Spinal cord (tissue), 10 donors: ENCODE results near the gene PXYLP1. TPM values are rescaled to one million over a fixed set of nuclear protein-coding genes. Genes with fewer than 3 reads are reported as not detected.

Experiments used
- DNase-seq, 6 donors: peaks; one replicate each; pipeline versions ENCODE4 v3.0.0 to v3.0.0-alpha.2; 2013 to 2015; ENCODE audit warnings: low spot score in 6 of 6, low read depth in 4 of 6
- H3K27ac ChIP-seq: one replicate; pipeline ENCODE4 v1.5.1; 2013; ENCODE audit warnings: low read depth, low read length, control low read depth
- H3K27me3 ChIP-seq: one replicate; pipeline ENCODE4 v1.6.1; 2013; ENCODE audit warnings: low read length; ENCODE audit not compliant: control insufficient read depth, insufficient read depth
- H3K36me3 ChIP-seq: one replicate; pipeline ENCODE4 v1.6.1; 2013; ENCODE audit warnings: low read length; ENCODE audit not compliant: control insufficient read depth, insufficient read depth
- H3K4me1 ChIP-seq: one replicate; pipeline ENCODE4 v1.6.1; 2013; ENCODE audit warnings: low read length; ENCODE audit not compliant: control insufficient read depth, insufficient read depth
- H3K4me3 ChIP-seq: one replicate; pipeline ENCODE4 v1.5.1; 2013; ENCODE audit warnings: low read depth, low read length, control low read depth
- H3K9me3 ChIP-seq: one replicate; pipeline ENCODE4 v1.6.1; 2013; ENCODE audit warnings: low read length; ENCODE audit not compliant: control insufficient read depth, insufficient read depth
- WGBS: methylation state at CpG from one replicate; pipeline ENCODE4 v1.1.5; 2013; ENCODE audit warnings: missing lambda C conversion rate; ENCODE audit not compliant: insufficient coverage; 5-methylcytosine and 5-hydroxymethylcytosine counted together
- polyA plus RNA-seq, 2 donors: library from polyadenylated mRNA; unstranded; fragments of 120-200 nt; gene quantifications; one replicate each; pipeline ENCODE4 v1.2.1, GENCODE V29; 2013; ENCODE audit not compliant: insufficient read length in 2 of 2
- total RNA-seq, 2 donors: library from RNA; depleted of rRNA in 1 of 2; stranded (reverse); fragments of 120-200 nt in 1 of 2; fragments of >200 nt in 1 of 2; gene quantifications; one replicate each; pipeline versions ENCODE4 v1.2.3 to v1.2.4, GENCODE V29; 2013 to 2014
- donor health status: healthy.

Gene PXYLP1
- total and polyA plus RNA-seq, 4 donors, result 33.2 to 48.6 (median 42.1) TPM

DNA sequence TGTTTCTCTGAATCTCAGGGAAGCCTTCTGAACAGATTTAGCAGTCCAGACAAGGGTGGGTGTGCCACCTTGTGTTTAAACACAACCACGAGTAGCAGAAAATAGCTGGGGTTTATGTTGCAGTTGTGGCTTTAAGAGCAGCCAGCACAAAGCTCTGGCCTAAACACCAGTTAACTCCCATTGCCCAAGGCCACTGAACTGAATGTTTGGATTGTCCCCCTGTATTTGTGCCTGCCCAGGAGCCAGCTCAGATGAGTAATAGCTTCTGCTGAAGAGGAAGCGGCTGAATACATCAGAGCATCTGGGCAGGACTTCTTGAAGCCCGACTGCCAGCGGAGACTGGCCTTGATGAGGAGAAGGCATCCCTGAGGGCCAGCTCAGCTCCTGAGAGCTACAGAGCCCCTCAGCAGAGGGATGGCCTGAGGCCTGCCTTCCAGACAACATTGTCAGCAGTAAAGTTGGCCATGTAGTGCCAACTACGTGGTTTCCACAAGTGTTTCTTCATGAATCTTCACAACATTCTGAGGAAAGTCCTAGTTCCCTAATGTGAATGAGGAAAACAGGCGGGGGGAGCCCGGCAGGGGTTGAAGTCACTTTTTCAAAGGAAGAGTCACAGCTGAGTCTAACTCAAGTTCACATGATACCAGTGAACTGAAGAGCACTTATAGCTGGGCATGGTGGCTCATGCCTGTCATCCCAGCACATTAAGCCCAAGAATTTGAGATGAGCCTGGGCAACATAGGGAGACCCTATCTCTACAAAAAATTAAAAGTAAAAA is 70.9 kb downstream of the PXYLP1 start:
- Histone ChIP-seq H3K27me3 (no peaks in the 10 kb centered on the region), H3K4me3 (no peak overlapping the region), H3K9me3 (no peaks in the 10 kb centered on the region), H3K27ac (no peak overlapping the region), H3K36me3 (peaks cover 2% of the 10 kb centered on the region), H3K4me1 (peaks cover 8% of the 10 kb centered on the region)
- DNase-seq, result peak in 1 of 6 donors; percentile 23
- 85% methylated on average over 6 of the region's 7 CpGs for WGBS

DNA sequence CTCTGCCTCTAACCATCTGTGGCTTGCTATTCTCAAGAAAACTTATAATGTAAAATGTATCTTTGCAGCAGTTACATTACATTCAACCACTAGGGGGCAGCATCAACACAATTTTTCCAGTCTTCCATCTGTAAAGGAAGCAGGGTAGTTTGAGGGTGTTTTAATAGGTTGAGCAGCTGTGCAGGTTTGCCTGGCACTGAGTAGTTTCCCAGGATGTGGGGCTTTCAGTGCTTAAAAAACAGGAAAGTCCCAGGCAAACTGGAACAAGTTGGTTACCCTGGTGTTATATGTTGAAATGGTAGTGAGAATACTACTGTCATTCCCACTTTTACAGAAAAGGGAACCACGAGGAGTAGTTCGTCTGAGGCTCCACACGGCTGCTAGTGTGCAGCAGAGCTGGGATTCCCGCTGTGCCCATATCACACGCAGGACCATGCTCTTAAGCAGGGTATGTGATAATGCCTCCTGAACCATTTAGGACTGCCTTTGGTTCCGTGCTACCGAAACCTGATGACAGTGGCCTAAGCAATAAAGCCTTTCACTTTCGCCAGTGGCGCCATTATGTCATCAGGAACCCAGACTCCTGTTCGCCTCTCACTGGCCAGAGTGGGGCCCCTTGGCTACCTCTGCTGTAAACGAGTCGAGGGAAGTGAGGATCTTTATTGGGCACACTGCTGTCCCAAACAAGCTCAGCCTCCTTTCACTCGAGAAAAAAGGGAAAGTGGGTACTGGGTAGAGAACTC is 72.0 kb downstream of the PXYLP1 start:
- Histone ChIP-seq H3K36me3 (peaks cover 2% of the 10 kb centered on the region), H3K27me3 (no peaks in the 10 kb centered on the region), H3K4me1 (peaks cover 8% of the 10 kb centered on the region), H3K27ac (no peak overlapping the region), H3K4me3 (no peak overlapping the region), H3K9me3 (no peaks in the 10 kb centered on the region)
- WGBS, result 79% methylated on average over 12 of the region's 13 CpGs
- peak in 5 of 6 donors; percentile 69 to 96 (median 79) for DNase-seq

DNA sequence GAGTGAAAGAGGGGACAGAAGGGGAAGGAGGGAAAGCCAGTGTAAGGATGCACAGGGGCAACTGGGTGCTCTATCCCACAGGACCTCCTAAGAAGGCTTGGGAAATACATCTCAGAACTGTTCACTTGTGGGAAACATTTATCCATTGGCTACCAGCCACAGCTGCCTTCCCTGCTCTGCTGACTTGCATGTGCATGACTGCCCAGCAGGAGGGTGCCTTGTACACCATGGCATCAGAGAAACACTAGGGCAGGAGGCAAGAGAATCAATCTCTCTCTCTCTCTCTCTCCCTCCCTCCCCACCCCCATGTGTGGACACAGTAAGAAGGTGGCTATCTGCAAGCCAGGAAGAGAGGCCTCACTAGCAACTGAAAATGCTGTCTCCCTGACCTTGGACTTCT is 73.8 kb downstream of the PXYLP1 start:
- DNase-seq, result no peak

DNA sequence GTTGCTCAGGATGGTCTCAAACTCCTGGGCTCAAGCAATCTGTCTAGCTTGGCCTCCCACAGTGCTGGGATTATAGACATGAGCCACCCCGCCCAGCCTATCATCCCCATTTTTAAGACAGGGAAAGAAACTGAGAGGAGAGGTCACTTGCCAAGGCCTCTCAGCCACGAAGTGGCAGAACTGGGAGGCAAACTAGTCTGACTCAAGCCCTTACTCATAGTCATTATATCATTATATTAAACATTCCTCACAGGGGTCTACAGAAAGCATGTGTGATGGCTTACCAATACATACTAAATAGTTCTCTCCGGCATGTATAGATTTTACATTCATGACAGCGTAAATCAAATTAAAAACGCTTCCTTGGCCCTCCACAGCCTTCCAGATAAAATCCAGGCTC is 74.7 kb downstream of the PXYLP1 start:
- H3K27me3 ChIP-seq, result no peaks in the 10 kb centered on the region
- no peak overlapping the region for H3K4me3 ChIP-seq
- DNase-seq, result no peak
- peaks cover 14% of the 10 kb centered on the region for H3K4me1 ChIP-seq
- H3K9me3 ChIP-seq, result no peaks in the 10 kb centered on the region
- H3K36me3 ChIP-seq, result peaks cover 2% of the 10 kb centered on the region
- WGBS, result no CpG with 5 or more reads among the region's 5 CpGs
- H3K27ac ChIP-seq, result no peak overlapping the region

More for the DNA sequence above, 73.8 kb downstream of the PXYLP1 start:
- no peak overlapping the region for H3K4me3 ChIP-seq
- no peaks in the 10 kb centered on the region for H3K27me3 ChIP-seq
- H3K9me3 ChIP-seq, result no peaks in the 10 kb centered on the region
- H3K36me3 ChIP-seq, result peaks cover 2% of the 10 kb centered on the region
- H3K27ac ChIP-seq, result no peak overlapping the region
- peaks cover 8% of the 10 kb centered on the region for H3K4me1 ChIP-seq

DNA sequence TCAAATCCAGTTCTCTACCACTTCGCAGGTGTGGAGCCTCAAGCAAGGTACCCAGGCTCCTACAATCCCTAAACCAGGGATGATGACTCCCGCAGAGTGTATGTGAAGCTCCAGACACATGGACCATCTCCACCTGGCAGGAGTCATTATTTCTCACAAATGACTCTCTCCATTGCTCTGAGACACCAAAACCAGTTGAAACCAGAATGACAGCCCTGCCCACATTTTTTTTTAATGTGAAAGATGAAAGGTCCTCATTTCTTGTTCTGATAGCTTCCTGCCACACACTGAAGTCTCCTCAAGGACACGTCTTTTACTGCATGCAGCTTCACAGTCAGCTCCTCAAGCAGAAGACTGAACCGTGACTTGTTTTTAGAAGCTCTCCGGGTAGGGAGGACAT is 75.3 kb downstream of the PXYLP1 start:
- H3K4me1 ChIP-seq, result peaks cover 16% of the 10 kb centered on the region
- H3K27ac ChIP-seq, result no peak overlapping the region
- no peak for DNase-seq
- no peaks in the 10 kb centered on the region for H3K27me3 ChIP-seq
- 90% methylated on average over 3 of the region's 5 CpGs for WGBS
- no peak overlapping the region for H3K4me3 ChIP-seq
- H3K9me3 ChIP-seq, result no peaks in the 10 kb centered on the region
- peaks cover 2% of the 10 kb centered on the region for H3K36me3 ChIP-seq

DNA sequence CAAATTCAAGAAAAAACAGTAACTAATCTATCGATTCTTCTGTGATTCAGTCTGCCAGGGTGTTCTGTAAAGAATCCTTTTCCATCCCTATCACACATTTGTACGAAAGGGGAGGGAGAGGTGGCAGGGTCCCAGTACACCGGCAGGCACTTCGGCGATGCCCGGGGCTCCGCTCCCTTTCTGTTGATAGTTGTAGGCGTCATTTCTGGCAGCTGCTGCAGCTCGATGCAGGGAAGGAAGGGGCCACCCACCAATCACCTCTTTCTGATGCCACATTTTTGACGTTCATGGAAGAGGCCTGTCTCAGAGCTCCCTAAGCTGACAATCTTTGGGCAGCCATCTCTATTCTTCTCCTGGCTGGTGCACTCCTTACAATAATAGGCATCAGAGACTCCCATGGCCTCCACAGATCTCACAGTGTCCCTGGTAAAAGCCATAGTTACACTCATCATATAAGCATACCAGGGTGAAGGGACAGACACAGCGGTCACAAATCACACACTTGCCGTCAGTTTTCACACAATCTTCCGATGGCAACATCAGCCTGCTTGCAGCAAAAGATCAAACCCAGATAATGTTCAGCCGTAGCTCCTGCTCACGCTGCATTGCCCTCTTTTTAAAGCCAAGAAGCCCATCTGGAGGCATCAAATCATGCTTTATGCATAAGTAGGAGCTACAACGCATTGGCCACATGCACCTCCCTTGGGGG is 75.9 kb downstream of the PXYLP1 start:
- WGBS, result 80% methylated on average over 12 of the region's 16 CpGs
- no peak overlapping the region for H3K27ac ChIP-seq
- no peaks in the 10 kb centered on the region for H3K27me3 ChIP-seq
- H3K4me3 ChIP-seq, result no peak overlapping the region
- H3K4me1 ChIP-seq, result peaks cover 16% of the 10 kb centered on the region
- peaks cover 2% of the 10 kb centered on the region for H3K36me3 ChIP-seq
- H3K9me3 ChIP-seq, result no peaks in the 10 kb centered on the region
- no peak for DNase-seq

DNA sequence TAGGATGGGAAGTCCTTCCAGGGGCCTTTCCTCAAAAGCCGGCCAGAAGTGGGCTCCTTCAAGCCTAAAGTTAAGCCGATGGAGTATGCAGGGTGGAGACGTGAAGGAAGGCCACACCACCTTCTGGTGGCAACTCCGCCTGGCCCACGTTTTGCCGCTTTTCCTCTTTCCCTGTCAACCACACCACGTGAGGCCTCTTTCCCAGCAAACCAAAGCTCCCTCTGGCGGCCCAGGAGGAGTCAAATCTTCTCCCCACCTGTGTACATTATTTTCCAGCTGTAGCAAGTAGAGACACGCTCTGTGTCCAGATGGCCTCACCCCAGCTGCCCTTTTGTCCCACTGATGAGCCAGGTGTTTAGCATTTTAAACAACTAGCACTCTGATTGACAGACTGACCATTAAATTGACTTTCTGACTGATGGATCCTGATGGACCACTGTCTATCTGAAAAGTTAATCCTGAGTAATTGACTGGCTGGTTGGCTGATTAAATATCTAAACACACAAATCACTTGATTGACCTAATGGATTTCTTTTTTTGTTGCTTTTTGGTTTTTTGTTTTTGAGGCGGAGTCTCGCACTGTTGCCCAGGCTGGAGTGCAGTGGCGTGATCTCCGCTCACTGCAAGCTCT is 77.1 kb downstream of the PXYLP1 start:
- 19% methylated on average over 8 of the region's 13 CpGs for WGBS
- no peak overlapping the region for H3K27ac ChIP-seq
- H3K9me3 ChIP-seq, result no peaks in the 10 kb centered on the region
- peaks cover 2% of the 10 kb centered on the region for H3K36me3 ChIP-seq
- DNase-seq, result peak in 2 of 6 donors; percentile 56 to 76
- no peak overlapping the region for H3K4me3 ChIP-seq
- no peaks in the 10 kb centered on the region for H3K27me3 ChIP-seq
- H3K4me1 ChIP-seq, result peaks cover 14% of the 10 kb centered on the region

DNA sequence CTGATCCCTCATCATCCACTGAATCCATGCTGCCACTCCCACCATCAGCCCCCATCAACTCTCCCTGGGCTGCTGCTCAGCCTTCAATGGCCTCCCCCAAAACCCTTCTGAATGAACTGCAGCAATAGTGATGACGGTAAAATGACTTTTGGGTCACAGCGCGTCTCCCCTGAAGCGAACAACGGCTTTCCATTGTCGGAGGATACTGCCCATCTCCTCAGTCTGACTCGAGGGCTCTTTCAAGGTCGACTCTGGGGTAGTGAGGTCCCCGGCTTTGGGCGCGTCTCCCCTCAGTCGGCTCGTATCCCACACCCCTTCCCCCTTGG is 79.5 kb downstream of the PXYLP1 start:
- no peaks in the 10 kb centered on the region for H3K9me3 ChIP-seq
- H3K4me3 ChIP-seq, result peak overlapping the region; percentile 83
- H3K27me3 ChIP-seq, result no peaks in the 10 kb centered on the region
- no peak for DNase-seq
- peaks cover 2% of the 10 kb centered on the region for H3K36me3 ChIP-seq
- H3K27ac ChIP-seq, result peak overlapping the region; percentile 70
- 5% methylated on average over 13 of the region's 13 CpGs for WGBS
- H3K4me1 ChIP-seq, result peaks cover 8% of the 10 kb centered on the region

DNA sequence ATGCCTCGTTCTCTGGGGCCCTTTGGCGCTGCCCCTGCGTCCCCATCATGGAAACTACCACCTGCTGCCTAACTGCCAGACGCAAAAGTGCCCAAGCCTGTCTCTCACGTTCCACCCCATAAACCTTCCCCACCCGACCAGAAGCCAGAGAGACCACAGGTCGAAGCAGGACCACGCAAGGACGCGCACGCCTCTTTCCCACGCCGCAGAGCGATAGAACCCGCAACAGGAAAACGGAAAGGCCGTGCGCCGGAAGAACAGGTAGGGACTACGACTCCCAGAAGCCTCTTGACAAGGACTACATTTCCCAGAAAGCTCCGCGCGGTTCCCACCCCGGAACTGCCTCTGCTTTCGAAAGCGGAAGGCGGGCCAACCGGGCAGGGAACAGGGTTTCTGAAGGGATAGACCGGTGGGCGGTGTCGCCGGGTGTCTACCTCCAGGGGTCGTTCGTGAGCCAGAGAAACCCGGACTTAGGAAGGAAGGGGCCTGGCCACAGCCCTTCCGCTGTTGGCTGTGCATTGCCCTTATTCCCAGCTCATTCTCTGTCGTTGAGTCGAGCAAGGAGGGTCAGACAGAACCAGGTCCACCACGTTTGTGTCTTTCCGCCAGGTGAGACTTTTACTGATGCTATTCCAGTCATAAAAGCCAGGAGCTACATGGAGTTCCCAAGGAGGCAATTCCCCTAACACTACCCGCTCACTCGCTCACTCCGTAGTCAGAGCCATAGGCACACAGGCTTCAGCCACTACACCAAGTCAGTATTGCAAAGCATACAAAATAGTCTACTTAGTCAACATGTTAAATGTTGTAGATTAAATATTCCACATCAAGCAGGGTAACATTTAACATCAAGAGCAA is 80.1 kb downstream of the PXYLP1 start:
- Histone ChIP-seq H3K4me1 (peaks cover 8% of the 10 kb centered on the region), H3K27ac (peak overlapping the region; percentile 81), H3K9me3 (no peaks in the 10 kb centered on the region), H3K36me3 (peaks cover 2% of the 10 kb centered on the region), H3K27me3 (no peaks in the 10 kb centered on the region), H3K4me3 (peak overlapping the region; percentile 83)
- peak; percentile 94 to 99 (median 94) for DNase-seq
- under 1% methylated on average over 40 of the region's 43 CpGs for WGBS
